ENCODE data around the gene CFAP410.

- TF ChIP-seq MXI1 (IDR thresholded peaks at IDR 0.05; ENCODE audit: borderline replicate concordance, low read depth, low read length) (no peak), MAZ (IDR thresholded peaks at IDR 0.05; ENCODE audit: borderline replicate concordance, low read depth, low read length) (no peak)
Observed at GRCh38 chr21:44379991-44380865, 41.0 kb upstream of the CFAP410 start.
